IMR-90 (cell line): Measurements from ENCODE around the gene NR1I3. TPM values are rescaled to one million over a fixed set of nuclear protein-coding genes. Genes with fewer than 3 reads are reported as not detected.

ENCODE experiments used
- ATAC-seq: fragments of 200-7000 bp; cut with Tn5 transposase; 2 replicates; pipeline ENCODE4 v1.9.1; 2020; ENCODE audit warnings: low read depth, mild to moderate bottlenecking, moderate library complexity
- BruUV-seq: library from RNA; stranded (reverse); fragments of 400-500 nt; replicated peaks from 2 replicates; lab custom pipeline; 2021; lab: Mats Ljungman, UMichigan
- CTCF ChIA-PET: fragments of 300-600 bp; formaldehyde crosslinking; extraction: SDS; loops from one replicate; lab custom pipeline; 2021; ENCODE audit warnings: antibody characterized with exemption; lab: Yijun Ruan, JAX
- POLR2A ChIA-PET: fragments of 300-600 bp; sonication (Branson Sonifier 250); formaldehyde crosslinking; loops from one replicate; lab custom pipeline; 2022; ENCODE audit warnings: antibody characterized with exemption; ENCODE audit not compliant: unreplicated experiment; lab: Charles Lee
- DNase-seq: peaks from one replicate; pipeline ENCODE4 v3.0.0; 2013
- H2AFZ ChIP-seq: replicated peaks from 2 replicates; pipeline ENCODE3; 2013; ENCODE audit warnings: low read length, mild to moderate bottlenecking; ENCODE audit not compliant: poor library complexity
- H2AK5ac ChIP-seq: 2 replicates; pipeline ENCODE4 v1.6.1; 2013; ENCODE audit warnings: low read depth, low read length, inconsistent platforms
- H2AK9ac ChIP-seq: replicated peaks from 2 replicates; pipeline ENCODE3; 2013; ENCODE audit warnings: mild to moderate bottlenecking, low read depth, low read length, moderate library complexity; ENCODE audit not compliant: poor library complexity
- H2BK120ac ChIP-seq: 2 replicates; pipeline ENCODE4 v1.6.1; 2013; ENCODE audit warnings: low read depth, low read length, inconsistent platforms
- H2BK15ac ChIP-seq: 3 replicates; pipeline ENCODE4 v1.6.1; 2013; ENCODE audit warnings: low read depth, low read length, inconsistent platforms
- H2BK20ac ChIP-seq: 2 replicates; pipeline ENCODE4 v1.6.1; 2013; ENCODE audit warnings: low read depth, mild to moderate bottlenecking, inconsistent platforms, low read length, moderate library complexity
- H2BK5ac ChIP-seq: 2 replicates; pipeline ENCODE4 v1.6.1; 2013; ENCODE audit warnings: mild to moderate bottlenecking, low read depth, low read length, inconsistent platforms; ENCODE audit not compliant: poor library complexity, severe bottlenecking
- H3K14ac ChIP-seq: replicated peaks from 2 replicates; pipeline ENCODE4 v1.6.1; 2013; ENCODE audit warnings: low read depth, low read length, inconsistent platforms
- H3K18ac ChIP-seq: 2 replicates; pipeline ENCODE4 v1.6.1; 2013; ENCODE audit warnings: low read depth, low read length, control low read depth
- H3K23ac ChIP-seq: 2 replicates; pipeline ENCODE4 v1.6.1; 2013; ENCODE audit warnings: low read depth, low read length, inconsistent platforms
- H3K27ac ChIP-seq: 2 replicates; pipeline ENCODE4 v1.5.1; 2013; ENCODE audit warnings: mild to moderate bottlenecking, control low read depth, low read length; ENCODE audit not compliant: insufficient read depth
- H3K27me3 ChIP-seq: 2 replicates; pipeline ENCODE4 v1.6.1; 2013; ENCODE audit warnings: low read length; ENCODE audit not compliant: control insufficient read depth, insufficient read depth
- H3K36me3 ChIP-seq: 2 replicates; pipeline ENCODE4 v1.6.1; 2013; ENCODE audit warnings: low read length, mixed read lengths; ENCODE audit not compliant: control insufficient read depth, insufficient read depth
- H3K4ac ChIP-seq: 2 replicates; pipeline ENCODE4 v1.6.1; 2013; ENCODE audit warnings: low read depth, low read length, inconsistent platforms
- H3K4me1 ChIP-seq: 2 replicates; pipeline ENCODE4 v1.6.1; 2013; ENCODE audit warnings: low read length, mixed read lengths; ENCODE audit not compliant: control insufficient read depth, insufficient read depth
- H3K4me2 ChIP-seq: 2 replicates; pipeline ENCODE4 v1.6.1; 2013; ENCODE audit warnings: low read depth, mild to moderate bottlenecking, control low read depth, low read length, moderate library complexity
- H3K4me3 ChIP-seq: 2 replicates; pipeline ENCODE4 v1.5.1; 2013; ENCODE audit warnings: low read depth, mild to moderate bottlenecking, control low read depth, low read length, moderate library complexity; ENCODE audit not compliant: insufficient read depth
- H3K56ac ChIP-seq: 2 replicates; pipeline ENCODE4 v1.6.1; 2013; ENCODE audit warnings: low read length, inconsistent platforms; ENCODE audit not compliant: insufficient read depth; ENCODE audit errors: extremely low read depth
- H3K79me1 ChIP-seq, 2 experiments: 2 replicates each; pipeline ENCODE4 v1.6.1; 2013; ENCODE audit warnings: low read length in 2 of 2, inconsistent platforms in 1 of 2, low read depth in 1 of 2
- H3K9ac ChIP-seq: 2 replicates; pipeline ENCODE4 v1.6.1; 2013; ENCODE audit warnings: low read depth, low read length, control low read depth
- H3K9me1 ChIP-seq: 2 replicates; pipeline ENCODE4 v1.6.1; 2013; ENCODE audit warnings: low read length, inconsistent platforms; ENCODE audit not compliant: insufficient read depth
- H3K9me3 ChIP-seq: 2 replicates; pipeline ENCODE4 v1.6.1; 2013; ENCODE audit warnings: low read length; ENCODE audit not compliant: control insufficient read depth, insufficient read depth
- H4K20me1 ChIP-seq: 2 replicates; pipeline ENCODE4 v1.6.1; 2013; ENCODE audit warnings: low read length, inconsistent platforms; ENCODE audit not compliant: insufficient read depth
- H4K5ac ChIP-seq: 2 replicates; pipeline ENCODE4 v1.6.1; 2013; ENCODE audit warnings: mild to moderate bottlenecking, low read depth, low read length, control low read depth
- H4K8ac ChIP-seq, 2 experiments: 2 replicates each; pipeline ENCODE4 v1.6.1; 2013; ENCODE audit warnings: low read depth in 2 of 2, low read length in 2 of 2, control low read depth in 1 of 2, inconsistent platforms in 1 of 2
- H4K91ac ChIP-seq: 2 replicates; pipeline ENCODE4 v1.6.1; 2013; ENCODE audit warnings: low read depth, low read length, inconsistent platforms; ENCODE audit not compliant: insufficient read depth
- BHLHE40 ChIP-seq: fragments of 150-350 bp; IDR thresholded peaks from 2 replicates; pipeline ENCODE4 v1.6.1; 2016; ENCODE audit warnings: mild to moderate bottlenecking, low read depth, low read length
- CEBPB ChIP-seq: IDR thresholded peaks from 2 replicates; pipeline ENCODE4 v1.6.1; 2012; ENCODE audit warnings: low read depth, low read length, improper control_type of control experiment
- CHD1 ChIP-seq: IDR thresholded peaks from 2 replicates; pipeline ENCODE4 v1.6.1; 2012; ENCODE audit warnings: low read depth, low read length, improper control_type of control experiment
- ELK1 ChIP-seq: fragments of 150-350 bp; IDR thresholded peaks from 2 replicates; pipeline ENCODE4 v1.6.1; 2016; ENCODE audit warnings: low read depth, mild to moderate bottlenecking, low read length, moderate library complexity, borderline replicate concordance
- MAFK ChIP-seq: IDR thresholded peaks from 2 replicates; pipeline ENCODE4 v1.6.1; 2012; ENCODE audit warnings: low read depth, low read length, improper control_type of control experiment
- MXI1 ChIP-seq: IDR thresholded peaks from 2 replicates; pipeline ENCODE4 v1.6.1; 2012; ENCODE audit warnings: low read depth, mild to moderate bottlenecking, low read length, moderate library complexity, borderline replicate concordance
- RAD21 ChIP-seq: IDR thresholded peaks from 2 replicates; pipeline ENCODE4 v1.6.1; 2012; ENCODE audit warnings: low read length, improper control_type of control experiment
- RFX5 ChIP-seq: IDR thresholded peaks from 2 replicates; pipeline ENCODE4 v1.8.0; 2012; ENCODE audit warnings: low read depth, mild to moderate bottlenecking, low read length, moderate library complexity
- USF2 ChIP-seq: fragments of 150-350 bp; IDR thresholded peaks from 2 replicates; pipeline ENCODE4 v1.6.1; 2017; ENCODE audit warnings: mild to moderate bottlenecking, antibody characterized with exemption, low read length, low read depth
- WGBS, 2 experiments: methylation state at CpG; one replicate each; pipeline versions ENCODE4 v1.1.5 to v1.1.7; 2013; ENCODE audit warnings: missing lambda C conversion rate in 2 of 2; ENCODE audit not compliant: insufficient read length in 1 of 2; ENCODE audit errors: extremely low coverage in 2 of 2; 5-methylcytosine and 5-hydroxymethylcytosine counted together
- dilution Hi-C: fragments of 300-500 bp; cut with HindIII; formaldehyde crosslinking; loops from one replicate; pipeline ENCODE4 v1.14.3; 2018; ENCODE audit warnings: low sequenced_read_pairs; ENCODE audit not compliant: unreplicated experiment
- in situ Hi-C: fragments of 300-500 bp; cut with MboI; formaldehyde crosslinking; loops from 3 replicates; pipeline ENCODE4 v1.14.3; 2019; ENCODE audit warnings: low sequenced_read_pairs, inconsistent platforms, mixed read lengths
- intact Hi-C: fragments of 100-400 bp; cut with micrococcal nuclease; formaldehyde crosslinking; loops from 2 replicates; pipeline ENCODE4 v1.10.0; 2022
- polyA plus RNA-seq, 3 experiments: library from polyadenylated mRNA; depleted of rRNA; stranded (reverse); fragments of >200 nt; gene quantifications; 2 replicates each; pipeline ENCODE4 v1.2.3, GENCODE V29; 2012; ENCODE audit warnings: low replicate concordance in 1 of 3
- total RNA-seq: library from RNA; depleted of rRNA; stranded (reverse); fragments of >200 nt; gene quantifications from 2 replicates; pipeline ENCODE4 v1.2.3, GENCODE V29; 2012
- TF ChIP-seq, protein P1 (sequence below): conservative IDR thresholded peaks from 2 replicates; pipeline ENCODE4 v1.5.1; 2012; ENCODE audit warnings: mild to moderate bottlenecking, low read depth, low read length, improper control_type of control experiment

NR1I3 gene
- total and polyA plus RNA-seq, 2 of the 4 experiments (the other 2 are of a cell fraction), result not detected

GRCh38 chr1:161282991-161283390, 45.0 kb upstream of the NR1I3 start:
- TF ChIP-seq ELK1, result no peak
- TF ChIP-seq, protein P1, sequence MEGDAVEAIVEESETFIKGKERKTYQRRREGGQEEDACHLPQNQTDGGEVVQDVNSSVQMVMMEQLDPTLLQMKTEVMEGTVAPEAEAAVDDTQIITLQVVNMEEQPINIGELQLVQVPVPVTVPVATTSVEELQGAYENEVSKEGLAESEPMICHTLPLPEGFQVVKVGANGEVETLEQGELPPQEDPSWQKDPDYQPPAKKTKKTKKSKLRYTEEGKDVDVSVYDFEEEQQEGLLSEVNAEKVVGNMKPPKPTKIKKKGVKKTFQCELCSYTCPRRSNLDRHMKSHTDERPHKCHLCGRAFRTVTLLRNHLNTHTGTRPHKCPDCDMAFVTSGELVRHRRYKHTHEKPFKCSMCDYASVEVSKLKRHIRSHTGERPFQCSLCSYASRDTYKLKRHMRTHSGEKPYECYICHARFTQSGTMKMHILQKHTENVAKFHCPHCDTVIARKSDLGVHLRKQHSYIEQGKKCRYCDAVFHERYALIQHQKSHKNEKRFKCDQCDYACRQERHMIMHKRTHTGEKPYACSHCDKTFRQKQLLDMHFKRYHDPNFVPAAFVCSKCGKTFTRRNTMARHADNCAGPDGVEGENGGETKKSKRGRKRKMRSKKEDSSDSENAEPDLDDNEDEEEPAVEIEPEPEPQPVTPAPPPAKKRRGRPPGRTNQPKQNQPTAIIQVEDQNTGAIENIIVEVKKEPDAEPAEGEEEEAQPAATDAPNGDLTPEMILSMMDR, result no peak
- TF ChIP-seq RFX5, result no peak
- no peak for TF ChIP-seq MXI1
- TF ChIP-seq MAFK, result no peak
- no peak for TF ChIP-seq CHD1
- no peak for TF ChIP-seq BHLHE40
- TF ChIP-seq USF2, result no peak
- no peak for TF ChIP-seq CEBPB
- TF ChIP-seq RAD21, result no peak
- Histone ChIP-seq H2AK5ac (no peak overlapping the region), H3K4me1 (no peaks in the 10 kb centered on the region), H3K79me1 (no peaks in the 10 kb centered on the region), H2AFZ (no peak overlapping the region), H3K9me1 (no peaks in the 10 kb centered on the region), H2BK15ac (no peak overlapping the region), H4K91ac (no peak overlapping the region), H3K4ac (no peak overlapping the region), H3K9me3 (no peaks in the 10 kb centered on the region), H4K8ac (no peak overlapping the region), H3K9ac (no peak overlapping the region), H3K23ac (no peak overlapping the region), H3K56ac (no peak overlapping the region), H4K20me1 (no peaks in the 10 kb centered on the region), H3K4me2 (no peak overlapping the region), H3K27me3 (peaks cover 20% of the 10 kb centered on the region), H3K4me3 (no peak overlapping the region), H3K36me3 (no peaks in the 10 kb centered on the region), H2BK120ac (no peak overlapping the region), H2BK20ac (no peak overlapping the region), H4K5ac (no peak overlapping the region), H2AK9ac (no peak overlapping the region), H3K14ac (no peak overlapping the region), H3K18ac (no peak overlapping the region), H3K27ac (no peak overlapping the region), H2BK5ac (no peak overlapping the region)
- no peak for DNase-seq
- dilution Hi-C loops (no loop called here), in situ Hi-C loops (no loop called here), intact Hi-C loops (no loop called here)
- no TSS peak for BruUV-seq
- ChIA-PET POLR2A (no interaction called here), CTCF (interaction anchor here (0.9 kb wide), 1 partner anchor 8 kb away, joined by 3 read pairs; no protein-coding TSS in a partner anchor)
- no peak for ATAC-seq
- WGBS, 2 experiments, result no CpG with 5 or more reads among the region's 1 CpG
